Panc1 (cell line): ENCODE data around the gene ARID4A.

Source experiments
- POLR2AphosphoS5 ChIP-seq: IDR thresholded peaks from 2 replicates; pipeline ENCODE4 v1.6.1; 2012; ENCODE audit warnings: mild to moderate bottlenecking, low read depth, low read length, moderate library complexity
- REST ChIP-seq, 2 experiments: IDR thresholded peaks; 2 replicates each; pipeline ENCODE4 v1.6.1; 2011 to 2012; ENCODE audit warnings: low read depth in 2 of 2, control low read depth in 1 of 2, low read length in 1 of 2, mild to moderate bottlenecking in 1 of 2, moderate library complexity in 1 of 2; ENCODE audit not compliant: insufficient read depth in 1 of 2
- SIN3A ChIP-seq: IDR thresholded peaks from 2 replicates; pipeline ENCODE4 v1.6.1; 2012; ENCODE audit warnings: low read depth, mild to moderate bottlenecking, low read length, moderate library complexity, borderline replicate concordance; ENCODE audit not compliant: insufficient read depth
- TF ChIP-seq, protein P1 (sequence below): fragments of 450-650 bp; IDR thresholded peaks from 2 replicates; pipeline ENCODE4 v1.5.1; 2017; ENCODE audit warnings: mild to moderate bottlenecking

DNA sequence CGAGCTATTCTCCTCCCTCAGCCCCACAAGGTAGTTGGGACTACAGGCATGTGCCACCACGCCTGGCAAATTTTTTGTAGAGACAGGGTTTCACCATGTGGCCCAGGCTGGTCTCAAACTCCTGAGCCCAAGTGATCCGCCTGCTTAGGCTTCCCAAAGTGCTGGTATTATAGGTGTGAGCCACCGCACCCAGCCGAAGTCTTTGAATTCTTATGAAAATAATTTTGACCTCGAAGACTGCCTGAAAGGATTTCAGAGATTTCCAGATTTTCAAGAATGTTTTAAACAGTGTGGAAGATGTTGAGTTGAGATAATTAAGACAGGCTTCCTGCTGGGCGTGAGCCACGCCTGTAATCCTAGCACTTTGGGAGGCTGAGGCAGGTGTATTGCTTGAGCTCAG, 48.7 kb upstream of the ARID4A start:
- TF ChIP-seq, protein P1, sequence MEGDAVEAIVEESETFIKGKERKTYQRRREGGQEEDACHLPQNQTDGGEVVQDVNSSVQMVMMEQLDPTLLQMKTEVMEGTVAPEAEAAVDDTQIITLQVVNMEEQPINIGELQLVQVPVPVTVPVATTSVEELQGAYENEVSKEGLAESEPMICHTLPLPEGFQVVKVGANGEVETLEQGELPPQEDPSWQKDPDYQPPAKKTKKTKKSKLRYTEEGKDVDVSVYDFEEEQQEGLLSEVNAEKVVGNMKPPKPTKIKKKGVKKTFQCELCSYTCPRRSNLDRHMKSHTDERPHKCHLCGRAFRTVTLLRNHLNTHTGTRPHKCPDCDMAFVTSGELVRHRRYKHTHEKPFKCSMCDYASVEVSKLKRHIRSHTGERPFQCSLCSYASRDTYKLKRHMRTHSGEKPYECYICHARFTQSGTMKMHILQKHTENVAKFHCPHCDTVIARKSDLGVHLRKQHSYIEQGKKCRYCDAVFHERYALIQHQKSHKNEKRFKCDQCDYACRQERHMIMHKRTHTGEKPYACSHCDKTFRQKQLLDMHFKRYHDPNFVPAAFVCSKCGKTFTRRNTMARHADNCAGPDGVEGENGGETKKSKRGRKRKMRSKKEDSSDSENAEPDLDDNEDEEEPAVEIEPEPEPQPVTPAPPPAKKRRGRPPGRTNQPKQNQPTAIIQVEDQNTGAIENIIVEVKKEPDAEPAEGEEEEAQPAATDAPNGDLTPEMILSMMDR, result no peak
- TF ChIP-seq POLR2AphosphoS5 (no peak), REST (IDR thresholded peaks at IDR 0.05; ENCODE audit: insufficient read depth in 1 of 2, low read depth in 2 of 2, low read length in 1 of 2) (no peak), SIN3A (no peak)
